ENCODE measurements around the gene PIK3C2G.

PIK3C2G gene

GRCh38 chr12:18358077-18358476 is 96.8 kb downstream of the PIK3C2G start:
- H3K36me3 ChIP-seq, result no peaks in the 10 kb centered on the region
- no peak for TF ChIP-seq CTCF (IDR thresholded peaks at IDR 0.05)

GRCh38 chr12:18358930-18359329 is 97.6 kb downstream of the PIK3C2G start:
- H3K9me3 ChIP-seq, result no peaks in the 10 kb centered on the region
- H3K4me1 ChIP-seq (ENCODE audit: control insufficient read depth in 1 of 2, insufficient read depth in 1 of 2, low read depth in 1 of 2, low read length in 1 of 2), result no peaks in the 10 kb centered on the region
- H3K36me3 ChIP-seq, result no peaks in the 10 kb centered on the region
- no peak for TF ChIP-seq CTCF (IDR thresholded peaks at IDR 0.05)
- no peak overlapping the region for H3K27ac ChIP-seq
- H3K27me3 ChIP-seq, result no peaks in the 10 kb centered on the region
- H3K4me3 ChIP-seq (ENCODE audit: low read depth in 1 of 2, low read length in 1 of 2), result no peak overlapping the region

More at GRCh38 chr12:18358077-18358476, 96.8 kb downstream of the PIK3C2G start:
- Histone ChIP-seq H3K9me3 (no peaks in the 10 kb centered on the region), H3K27ac (no peak overlapping the region), H3K27me3 (no peaks in the 10 kb centered on the region), H3K4me3 (ENCODE audit: low read depth in 1 of 2, low read length in 1 of 2) (no peak overlapping the region), H3K4me1 (ENCODE audit: control insufficient read depth in 1 of 2, insufficient read depth in 1 of 2, low read depth in 1 of 2, low read length in 1 of 2) (no peaks in the 10 kb centered on the region)

- H3K36me3 ChIP-seq, result no peaks in the 10 kb centered on the region
- no peak overlapping the region for H3K27ac ChIP-seq
- TF ChIP-seq CTCF (IDR thresholded peaks at IDR 0.05), result no peak
- no peaks in the 10 kb centered on the region for H3K9me3 ChIP-seq
- no peak overlapping the region for H3K4me3 ChIP-seq (ENCODE audit: low read depth in 1 of 2, low read length in 1 of 2)
- no peaks in the 10 kb centered on the region for H3K27me3 ChIP-seq
- H3K4me1 ChIP-seq (ENCODE audit: control insufficient read depth in 1 of 2, insufficient read depth in 1 of 2, low read depth in 1 of 2, low read length in 1 of 2), result no peaks in the 10 kb centered on the region
Observed at GRCh38 chr12:18361433-18361832, 100.1 kb downstream of the PIK3C2G start.

- no peak for TF ChIP-seq CTCF (IDR thresholded peaks at IDR 0.05)
- Histone ChIP-seq H3K36me3 (no peaks in the 10 kb centered on the region), H3K27ac (no peak overlapping the region), H3K9me3 (no peaks in the 10 kb centered on the region), H3K27me3 (no peaks in the 10 kb centered on the region), H3K4me1 (ENCODE audit: control insufficient read depth in 1 of 2, insufficient read depth in 1 of 2, low read depth in 1 of 2, low read length in 1 of 2) (no peaks in the 10 kb centered on the region), H3K4me3 (ENCODE audit: low read depth in 1 of 2, low read length in 1 of 2) (no peak overlapping the region)
Observed at GRCh38 chr12:18363321-18363720, 102.0 kb downstream of the PIK3C2G start.

- no peaks in the 10 kb centered on the region for H3K4me1 ChIP-seq (ENCODE audit: control insufficient read depth in 1 of 2, insufficient read depth in 1 of 2, low read depth in 1 of 2, low read length in 1 of 2)
- TF ChIP-seq CTCF (IDR thresholded peaks at IDR 0.05), result no peak
- H3K9me3 ChIP-seq, result no peaks in the 10 kb centered on the region
- H3K36me3 ChIP-seq, result no peaks in the 10 kb centered on the region
- H3K4me3 ChIP-seq (ENCODE audit: low read depth in 1 of 2, low read length in 1 of 2), result no peak overlapping the region
- H3K27ac ChIP-seq, result no peak overlapping the region
- H3K27me3 ChIP-seq, result no peaks in the 10 kb centered on the region
Observed at GRCh38 chr12:18368594-18368993, 107.3 kb downstream of the PIK3C2G start.

GRCh38 chr12:18373181-18373580 is 111.9 kb downstream of the PIK3C2G start:
- no peak for TF ChIP-seq CTCF (IDR thresholded peaks at IDR 0.05)
- no peaks in the 10 kb centered on the region for H3K4me1 ChIP-seq (ENCODE audit: control insufficient read depth in 1 of 2, insufficient read depth in 1 of 2, low read depth in 1 of 2, low read length in 1 of 2)
- no peaks in the 10 kb centered on the region for H3K27me3 ChIP-seq
- no peak overlapping the region for H3K27ac ChIP-seq
- H3K9me3 ChIP-seq, result peaks cover 9% of the 10 kb centered on the region
- no peaks in the 10 kb centered on the region for H3K36me3 ChIP-seq
- H3K4me3 ChIP-seq (ENCODE audit: low read depth in 1 of 2, low read length in 1 of 2), result no peak overlapping the region
